IMR-90 (cell line): ENCODE results near the gene CCDC27. TPM values are rescaled to one million over a fixed set of nuclear protein-coding genes. Genes with fewer than 3 reads are reported as not detected.

ENCODE experiments used
- ATAC-seq: fragments of 200-7000 bp; cut with Tn5 transposase; 2 replicates; pipeline ENCODE4 v1.9.1; 2020; ENCODE audit warnings: low read depth, mild to moderate bottlenecking, moderate library complexity
- BruUV-seq: library from RNA; stranded (reverse); fragments of 400-500 nt; replicated peaks from 2 replicates; lab custom pipeline; 2021; lab: Mats Ljungman, UMichigan
- CTCF ChIA-PET: fragments of 300-600 bp; formaldehyde crosslinking; extraction: SDS; loops from one replicate; lab custom pipeline; 2021; ENCODE audit warnings: antibody characterized with exemption; lab: Yijun Ruan, JAX
- POLR2A ChIA-PET: fragments of 300-600 bp; sonication (Branson Sonifier 250); formaldehyde crosslinking; loops from one replicate; lab custom pipeline; 2022; ENCODE audit warnings: antibody characterized with exemption; ENCODE audit not compliant: unreplicated experiment; lab: Charles Lee
- DNase-seq: peaks from one replicate; pipeline ENCODE4 v3.0.0; 2013
- H2AFZ ChIP-seq: replicated peaks from 2 replicates; pipeline ENCODE3; 2013; ENCODE audit warnings: low read length, mild to moderate bottlenecking; ENCODE audit not compliant: poor library complexity
- H2AK5ac ChIP-seq: 2 replicates; pipeline ENCODE4 v1.6.1; 2013; ENCODE audit warnings: low read depth, low read length, inconsistent platforms
- H2AK9ac ChIP-seq: replicated peaks from 2 replicates; pipeline ENCODE3; 2013; ENCODE audit warnings: mild to moderate bottlenecking, low read depth, low read length, moderate library complexity; ENCODE audit not compliant: poor library complexity
- H2BK120ac ChIP-seq: 2 replicates; pipeline ENCODE4 v1.6.1; 2013; ENCODE audit warnings: low read depth, low read length, inconsistent platforms
- H2BK15ac ChIP-seq: 3 replicates; pipeline ENCODE4 v1.6.1; 2013; ENCODE audit warnings: low read depth, low read length, inconsistent platforms
- H2BK20ac ChIP-seq: 2 replicates; pipeline ENCODE4 v1.6.1; 2013; ENCODE audit warnings: low read depth, mild to moderate bottlenecking, inconsistent platforms, low read length, moderate library complexity
- H2BK5ac ChIP-seq: 2 replicates; pipeline ENCODE4 v1.6.1; 2013; ENCODE audit warnings: mild to moderate bottlenecking, low read depth, low read length, inconsistent platforms; ENCODE audit not compliant: poor library complexity, severe bottlenecking
- H3K14ac ChIP-seq: replicated peaks from 2 replicates; pipeline ENCODE4 v1.6.1; 2013; ENCODE audit warnings: low read depth, low read length, inconsistent platforms
- H3K18ac ChIP-seq: 2 replicates; pipeline ENCODE4 v1.6.1; 2013; ENCODE audit warnings: low read depth, low read length, control low read depth
- H3K23ac ChIP-seq: 2 replicates; pipeline ENCODE4 v1.6.1; 2013; ENCODE audit warnings: low read depth, low read length, inconsistent platforms
- H3K27ac ChIP-seq: 2 replicates; pipeline ENCODE4 v1.5.1; 2013; ENCODE audit warnings: mild to moderate bottlenecking, control low read depth, low read length; ENCODE audit not compliant: insufficient read depth
- H3K27me3 ChIP-seq: 2 replicates; pipeline ENCODE4 v1.6.1; 2013; ENCODE audit warnings: low read length; ENCODE audit not compliant: control insufficient read depth, insufficient read depth
- H3K36me3 ChIP-seq: 2 replicates; pipeline ENCODE4 v1.6.1; 2013; ENCODE audit warnings: low read length, mixed read lengths; ENCODE audit not compliant: control insufficient read depth, insufficient read depth
- H3K4ac ChIP-seq: 2 replicates; pipeline ENCODE4 v1.6.1; 2013; ENCODE audit warnings: low read depth, low read length, inconsistent platforms
- H3K4me1 ChIP-seq: 2 replicates; pipeline ENCODE4 v1.6.1; 2013; ENCODE audit warnings: low read length, mixed read lengths; ENCODE audit not compliant: control insufficient read depth, insufficient read depth
- H3K4me2 ChIP-seq: 2 replicates; pipeline ENCODE4 v1.6.1; 2013; ENCODE audit warnings: low read depth, mild to moderate bottlenecking, control low read depth, low read length, moderate library complexity
- H3K4me3 ChIP-seq: 2 replicates; pipeline ENCODE4 v1.5.1; 2013; ENCODE audit warnings: low read depth, mild to moderate bottlenecking, control low read depth, low read length, moderate library complexity; ENCODE audit not compliant: insufficient read depth
- H3K56ac ChIP-seq: 2 replicates; pipeline ENCODE4 v1.6.1; 2013; ENCODE audit warnings: low read length, inconsistent platforms; ENCODE audit not compliant: insufficient read depth; ENCODE audit errors: extremely low read depth
- H3K79me1 ChIP-seq, 2 experiments: 2 replicates each; pipeline ENCODE4 v1.6.1; 2013; ENCODE audit warnings: low read length in 2 of 2, inconsistent platforms in 1 of 2, low read depth in 1 of 2
- H3K9ac ChIP-seq: 2 replicates; pipeline ENCODE4 v1.6.1; 2013; ENCODE audit warnings: low read depth, low read length, control low read depth
- H3K9me1 ChIP-seq: 2 replicates; pipeline ENCODE4 v1.6.1; 2013; ENCODE audit warnings: low read length, inconsistent platforms; ENCODE audit not compliant: insufficient read depth
- H3K9me3 ChIP-seq: 2 replicates; pipeline ENCODE4 v1.6.1; 2013; ENCODE audit warnings: low read length; ENCODE audit not compliant: control insufficient read depth, insufficient read depth
- H4K20me1 ChIP-seq: 2 replicates; pipeline ENCODE4 v1.6.1; 2013; ENCODE audit warnings: low read length, inconsistent platforms; ENCODE audit not compliant: insufficient read depth
- H4K5ac ChIP-seq: 2 replicates; pipeline ENCODE4 v1.6.1; 2013; ENCODE audit warnings: mild to moderate bottlenecking, low read depth, low read length, control low read depth
- H4K8ac ChIP-seq, 2 experiments: 2 replicates each; pipeline ENCODE4 v1.6.1; 2013; ENCODE audit warnings: low read depth in 2 of 2, low read length in 2 of 2, control low read depth in 1 of 2, inconsistent platforms in 1 of 2
- H4K91ac ChIP-seq: 2 replicates; pipeline ENCODE4 v1.6.1; 2013; ENCODE audit warnings: low read depth, low read length, inconsistent platforms; ENCODE audit not compliant: insufficient read depth
- BHLHE40 ChIP-seq: fragments of 150-350 bp; IDR thresholded peaks from 2 replicates; pipeline ENCODE4 v1.6.1; 2016; ENCODE audit warnings: mild to moderate bottlenecking, low read depth, low read length
- CEBPB ChIP-seq: IDR thresholded peaks from 2 replicates; pipeline ENCODE4 v1.6.1; 2012; ENCODE audit warnings: low read depth, low read length, improper control_type of control experiment
- CHD1 ChIP-seq: IDR thresholded peaks from 2 replicates; pipeline ENCODE4 v1.6.1; 2012; ENCODE audit warnings: low read depth, low read length, improper control_type of control experiment
- FOS ChIP-seq: fragments of 150-350 bp; IDR thresholded peaks from 2 replicates; pipeline ENCODE4 v1.6.1; 2016; ENCODE audit warnings: low read depth, low read length
- MAFK ChIP-seq: IDR thresholded peaks from 2 replicates; pipeline ENCODE4 v1.6.1; 2012; ENCODE audit warnings: low read depth, low read length, improper control_type of control experiment
- MAZ ChIP-seq: IDR thresholded peaks from 2 replicates; pipeline ENCODE4 v1.6.1; 2012; ENCODE audit warnings: low read depth, mild to moderate bottlenecking, low read length, improper control_type of control experiment, moderate library complexity, borderline replicate concordance
- MXI1 ChIP-seq: IDR thresholded peaks from 2 replicates; pipeline ENCODE4 v1.6.1; 2012; ENCODE audit warnings: low read depth, mild to moderate bottlenecking, low read length, moderate library complexity, borderline replicate concordance
- NFE2L2 ChIP-seq: fragments of 150-350 bp; IDR thresholded peaks from 2 replicates; pipeline ENCODE4 v1.6.1; 2016; ENCODE audit warnings: low read depth, mild to moderate bottlenecking, low read length
- POLR2A ChIP-seq: IDR thresholded peaks from 2 replicates; pipeline ENCODE4 v1.6.1; 2012; ENCODE audit warnings: mild to moderate bottlenecking, low read depth, low read length
- RAD21 ChIP-seq: IDR thresholded peaks from 2 replicates; pipeline ENCODE4 v1.6.1; 2012; ENCODE audit warnings: low read length, improper control_type of control experiment
- RCOR1 ChIP-seq: IDR thresholded peaks from 2 replicates; pipeline ENCODE4 v1.6.1; 2012; ENCODE audit warnings: mild to moderate bottlenecking, low read length, improper control_type of control experiment; ENCODE audit not compliant: insufficient replicate concordance
- RFX5 ChIP-seq: IDR thresholded peaks from 2 replicates; pipeline ENCODE4 v1.8.0; 2012; ENCODE audit warnings: low read depth, mild to moderate bottlenecking, low read length, moderate library complexity
- SMC3 ChIP-seq: fragments of 150-350 bp; IDR thresholded peaks from 2 replicates; pipeline ENCODE4 v1.6.1; 2016; ENCODE audit warnings: low read depth, mild to moderate bottlenecking, antibody characterized with exemption, low read length, moderate library complexity
- WGBS, 2 experiments: methylation state at CpG; one replicate each; pipeline versions ENCODE4 v1.1.5 to v1.1.7; 2013; ENCODE audit warnings: missing lambda C conversion rate in 2 of 2; ENCODE audit not compliant: insufficient read length in 1 of 2; ENCODE audit errors: extremely low coverage in 2 of 2; 5-methylcytosine and 5-hydroxymethylcytosine counted together
- dilution Hi-C: fragments of 300-500 bp; cut with HindIII; formaldehyde crosslinking; loops from one replicate; pipeline ENCODE4 v1.14.3; 2018; ENCODE audit warnings: low sequenced_read_pairs; ENCODE audit not compliant: unreplicated experiment
- in situ Hi-C: fragments of 300-500 bp; cut with MboI; formaldehyde crosslinking; loops from 3 replicates; pipeline ENCODE4 v1.14.3; 2019; ENCODE audit warnings: low sequenced_read_pairs, inconsistent platforms, mixed read lengths
- intact Hi-C: fragments of 100-400 bp; cut with micrococcal nuclease; formaldehyde crosslinking; loops from 2 replicates; pipeline ENCODE4 v1.10.0; 2022
- polyA plus RNA-seq, 3 experiments: library from polyadenylated mRNA; depleted of rRNA; stranded (reverse); fragments of >200 nt; gene quantifications; 2 replicates each; pipeline ENCODE4 v1.2.3, GENCODE V29; 2012; ENCODE audit warnings: low replicate concordance in 1 of 3
- total RNA-seq: library from RNA; depleted of rRNA; stranded (reverse); fragments of >200 nt; gene quantifications from 2 replicates; pipeline ENCODE4 v1.2.3, GENCODE V29; 2012
- TF ChIP-seq, protein P1 (sequence below): conservative IDR thresholded peaks from 2 replicates; pipeline ENCODE4 v1.5.1; 2012; ENCODE audit warnings: mild to moderate bottlenecking, low read depth, low read length, improper control_type of control experiment
- TF ChIP-seq, protein P2 (sequence below): fragments of 150-350 bp; IDR thresholded peaks from 2 replicates; pipeline ENCODE4 v1.6.1; 2016; ENCODE audit warnings: low read depth, mild to moderate bottlenecking, low read length, moderate library complexity, borderline replicate concordance
- TF ChIP-seq, protein P3 (sequence below): fragments of 150-350 bp; IDR thresholded peaks from 2 replicates; pipeline ENCODE4 v1.6.1; 2017; ENCODE audit warnings: mild to moderate bottlenecking, antibody characterized with exemption, low read length, low read depth

Gene CCDC27
- total and polyA plus RNA-seq, 2 of the 4 experiments (the other 2 are of a cell fraction) = not detected

DNA sequence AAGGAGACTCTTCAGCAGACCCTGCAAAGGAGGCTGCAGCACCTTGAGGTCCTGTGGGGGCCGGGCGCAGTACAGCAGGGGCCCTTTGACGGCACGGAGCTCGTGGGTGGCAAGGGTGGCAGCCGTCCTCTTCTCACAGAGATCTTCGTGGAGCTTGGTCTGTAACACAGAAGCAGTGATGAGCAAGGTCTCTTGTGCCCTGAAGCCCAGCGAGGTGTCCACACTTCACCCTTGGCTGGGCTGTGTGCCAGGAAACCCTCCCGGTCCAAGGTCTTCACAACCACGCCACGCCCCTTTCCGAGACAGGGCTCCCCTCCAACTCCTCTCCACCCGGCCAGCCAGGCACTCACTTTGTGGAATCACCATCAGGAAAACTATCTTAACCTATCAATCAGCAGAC is 32.8 kb downstream of the CCDC27 start:
- Histone ChIP-seq H3K36me3 (peaks cover 61% of the 10 kb centered on the region), H3K23ac (no peak overlapping the region), H3K4me1 (no peaks in the 10 kb centered on the region), H4K20me1 (peaks cover 27% of the 10 kb centered on the region), H3K14ac (no peak overlapping the region), H3K9me1 (no peaks in the 10 kb centered on the region), H3K56ac (no peak overlapping the region), H3K9ac (no peak overlapping the region), H2AK9ac (no peak overlapping the region), H3K18ac (no peak overlapping the region), H2BK5ac (no peak overlapping the region), H4K5ac (no peak overlapping the region), H3K79me1 (peaks cover 11 to 24% of the 10 kb centered on the region in 2 experiments), H3K9me3 (no peaks in the 10 kb centered on the region), H3K4me2 (no peak overlapping the region), H4K8ac (no peak overlapping the region), H3K27me3 (no peaks in the 10 kb centered on the region), H4K91ac (no peak overlapping the region), H2BK120ac (no peak overlapping the region), H2AFZ (no peak overlapping the region), H3K4me3 (no peak overlapping the region), H3K4ac (no peak overlapping the region), H2BK15ac (no peak overlapping the region), H2BK20ac (no peak overlapping the region), H2AK5ac (no peak overlapping the region), H3K27ac (no peak overlapping the region)
- in situ Hi-C loops = no loop called here
- ATAC-seq = no peak
- ChIA-PET CTCF (no interaction called here), POLR2A (no interaction called here)
- WGBS, 2 experiments = 94% methylated on average over 9 of the region's 13 CpGs; no CpG with 5 or more reads in 1 of the 2 experiments
- dilution Hi-C loops = no loop called here
- BruUV-seq = no TSS peak
- TF ChIP-seq RCOR1 = no peak
- TF ChIP-seq RAD21 = no peak
- TF ChIP-seq, protein P1, sequence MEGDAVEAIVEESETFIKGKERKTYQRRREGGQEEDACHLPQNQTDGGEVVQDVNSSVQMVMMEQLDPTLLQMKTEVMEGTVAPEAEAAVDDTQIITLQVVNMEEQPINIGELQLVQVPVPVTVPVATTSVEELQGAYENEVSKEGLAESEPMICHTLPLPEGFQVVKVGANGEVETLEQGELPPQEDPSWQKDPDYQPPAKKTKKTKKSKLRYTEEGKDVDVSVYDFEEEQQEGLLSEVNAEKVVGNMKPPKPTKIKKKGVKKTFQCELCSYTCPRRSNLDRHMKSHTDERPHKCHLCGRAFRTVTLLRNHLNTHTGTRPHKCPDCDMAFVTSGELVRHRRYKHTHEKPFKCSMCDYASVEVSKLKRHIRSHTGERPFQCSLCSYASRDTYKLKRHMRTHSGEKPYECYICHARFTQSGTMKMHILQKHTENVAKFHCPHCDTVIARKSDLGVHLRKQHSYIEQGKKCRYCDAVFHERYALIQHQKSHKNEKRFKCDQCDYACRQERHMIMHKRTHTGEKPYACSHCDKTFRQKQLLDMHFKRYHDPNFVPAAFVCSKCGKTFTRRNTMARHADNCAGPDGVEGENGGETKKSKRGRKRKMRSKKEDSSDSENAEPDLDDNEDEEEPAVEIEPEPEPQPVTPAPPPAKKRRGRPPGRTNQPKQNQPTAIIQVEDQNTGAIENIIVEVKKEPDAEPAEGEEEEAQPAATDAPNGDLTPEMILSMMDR = no peak
- no peak for TF ChIP-seq FOS
- TF ChIP-seq MAZ = no peak
- TF ChIP-seq CEBPB = no peak
- no peak for TF ChIP-seq MAFK
- TF ChIP-seq CHD1 = no peak
- TF ChIP-seq NFE2L2 = no peak
- TF ChIP-seq, protein P2, sequence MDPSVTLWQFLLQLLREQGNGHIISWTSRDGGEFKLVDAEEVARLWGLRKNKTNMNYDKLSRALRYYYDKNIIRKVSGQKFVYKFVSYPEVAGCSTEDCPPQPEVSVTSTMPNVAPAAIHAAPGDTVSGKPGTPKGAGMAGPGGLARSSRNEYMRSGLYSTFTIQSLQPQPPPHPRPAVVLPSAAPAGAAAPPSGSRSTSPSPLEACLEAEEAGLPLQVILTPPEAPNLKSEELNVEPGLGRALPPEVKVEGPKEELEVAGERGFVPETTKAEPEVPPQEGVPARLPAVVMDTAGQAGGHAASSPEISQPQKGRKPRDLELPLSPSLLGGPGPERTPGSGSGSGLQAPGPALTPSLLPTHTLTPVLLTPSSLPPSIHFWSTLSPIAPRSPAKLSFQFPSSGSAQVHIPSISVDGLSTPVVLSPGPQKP = no peak
- TF ChIP-seq BHLHE40 = no peak
- TF ChIP-seq SMC3 = no peak
- no peak for TF ChIP-seq MXI1
- TF ChIP-seq, protein P3, sequence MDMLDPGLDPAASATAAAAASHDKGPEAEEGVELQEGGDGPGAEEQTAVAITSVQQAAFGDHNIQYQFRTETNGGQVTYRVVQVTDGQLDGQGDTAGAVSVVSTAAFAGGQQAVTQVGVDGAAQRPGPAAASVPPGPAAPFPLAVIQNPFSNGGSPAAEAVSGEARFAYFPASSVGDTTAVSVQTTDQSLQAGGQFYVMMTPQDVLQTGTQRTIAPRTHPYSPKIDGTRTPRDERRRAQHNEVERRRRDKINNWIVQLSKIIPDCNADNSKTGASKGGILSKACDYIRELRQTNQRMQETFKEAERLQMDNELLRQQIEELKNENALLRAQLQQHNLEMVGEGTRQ = no peak
- no peak for TF ChIP-seq RFX5
- no peak for TF ChIP-seq POLR2A
- no peak for DNase-seq
- intact Hi-C loops = no loop called here
